ENCODE results near the gene FADS1. TPM values are rescaled to one million over a fixed set of nuclear protein-coding genes. Genes with fewer than 3 reads are reported as not detected.

FADS1 gene
- total RNA-seq: 92.3 and 97.7 TPM in 2 replicates

DNA sequence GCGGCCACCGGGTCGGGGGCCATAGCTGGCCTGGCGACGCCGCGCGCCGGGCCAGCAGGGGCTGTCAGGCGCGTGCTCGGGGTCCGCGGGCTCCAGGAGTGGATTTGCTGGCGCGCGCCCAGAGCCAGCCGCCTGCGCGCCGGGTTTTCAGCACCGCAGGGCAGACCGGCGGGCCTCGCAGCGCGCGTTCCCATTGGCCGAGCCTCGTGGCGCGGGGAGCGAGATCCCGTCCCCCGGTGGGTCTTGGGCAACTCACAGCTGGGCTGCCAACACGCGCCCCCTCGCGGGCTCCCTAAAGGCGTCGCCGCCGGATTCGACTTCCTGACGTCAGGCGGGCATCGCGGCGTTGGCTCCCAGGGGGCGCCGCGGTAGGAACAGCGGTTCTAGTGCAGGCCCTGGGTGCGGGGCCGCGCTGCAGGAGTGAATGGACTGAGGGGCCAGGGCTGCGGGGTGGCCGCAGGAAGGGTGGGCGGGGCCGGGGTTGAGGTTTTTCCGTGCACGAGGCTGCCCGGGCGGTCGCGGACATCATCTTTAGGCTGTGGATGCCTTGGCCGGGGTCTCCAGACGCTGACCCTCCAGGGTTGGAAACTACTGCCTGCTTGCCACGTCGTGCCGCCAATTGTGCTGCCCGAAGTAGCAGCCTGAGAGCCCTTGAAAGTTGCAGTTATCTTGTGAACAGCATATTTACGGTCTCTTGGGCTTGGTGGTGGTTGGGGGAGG, at the start of gene FADS1:
TSS of gene FADS1 (minus strand) at position 268 of the 720 bp plus-strand sequence. CDS start at position 194, 74 bp downstream.
- H3K9me3 Mint-ChIP-seq: no peaks in the 10 kb centered on the region
- H3K27me3 Mint-ChIP-seq (ENCODE audit: insufficient read depth): no peaks in the 10 kb centered on the region

DNA sequence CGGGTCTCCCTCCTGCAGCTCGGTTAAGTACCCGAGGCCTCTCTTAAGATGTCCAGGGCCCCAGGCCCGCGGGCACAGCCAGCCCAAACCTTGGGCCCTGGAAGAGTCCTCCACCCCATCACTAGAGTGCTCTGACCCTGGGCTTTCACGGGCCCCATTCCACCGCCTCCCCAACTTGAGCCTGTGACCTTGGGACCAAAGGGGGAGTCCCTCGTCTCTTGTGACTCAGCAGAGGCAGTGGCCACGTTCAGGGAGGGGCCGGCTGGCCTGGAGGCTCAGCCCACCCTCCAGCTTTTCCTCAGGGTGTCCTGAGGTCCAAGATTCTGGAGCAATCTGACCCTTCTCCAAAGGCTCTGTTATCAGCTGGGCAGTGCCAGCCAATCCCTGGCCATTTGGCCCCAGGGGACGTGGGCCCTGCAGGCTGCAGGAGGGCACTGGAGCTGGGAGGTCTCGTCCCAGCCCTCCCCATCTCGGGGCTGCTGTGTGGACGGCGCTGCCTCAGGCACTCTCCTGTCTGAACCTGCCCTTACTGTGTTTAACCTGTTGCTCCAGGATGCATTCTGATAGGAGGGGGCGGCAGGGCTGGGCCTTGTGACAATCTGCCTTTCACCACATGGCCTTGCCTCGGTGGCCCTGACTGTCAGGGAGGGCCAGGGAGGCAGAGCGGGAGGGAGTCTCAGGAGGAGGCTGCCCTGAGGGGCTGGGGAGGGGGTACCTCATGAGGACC, 49.6 kb upstream of the FADS1 start:
- DNase-seq (ENCODE audit: low spot score): no peak
- Mint-ChIP-seq H3K4me1 (ENCODE audit: low read depth) (peaks cover 5% of the 10 kb centered on the region), H3K4me3 (no peak overlapping the region), H3K27ac (no peak overlapping the region), H3K9me3 (no peaks in the 10 kb centered on the region), H3K27me3 (ENCODE audit: insufficient read depth) (no peaks in the 10 kb centered on the region), H3K36me3 (ENCODE audit: low read depth) (peaks cover 23% of the 10 kb centered on the region)
- intact Hi-C loops (cut with micrococcal nuclease): no loop called here

More for the DNA sequence above, at the start of gene FADS1:
- Mint-ChIP-seq H3K27ac (peak within 1 kb of the TSS; percentile 97), H3K36me3 (ENCODE audit: low read depth) (peaks cover 24% of the 10 kb centered on the region), H3K4me1 (ENCODE audit: low read depth) (peaks cover 22% of the 10 kb centered on the region), H3K4me3 (peak within 1 kb of the TSS; percentile 95)
- DNase-seq (ENCODE audit: low spot score): peak; percentile 83
- intact Hi-C loops (cut with micrococcal nuclease): loop anchor here (1.0 to 5.0 kb wide), 5 partner anchors 10 to 840 kb away; partner anchors contain the start of genes FTH1 and LRRC10B

DNA sequence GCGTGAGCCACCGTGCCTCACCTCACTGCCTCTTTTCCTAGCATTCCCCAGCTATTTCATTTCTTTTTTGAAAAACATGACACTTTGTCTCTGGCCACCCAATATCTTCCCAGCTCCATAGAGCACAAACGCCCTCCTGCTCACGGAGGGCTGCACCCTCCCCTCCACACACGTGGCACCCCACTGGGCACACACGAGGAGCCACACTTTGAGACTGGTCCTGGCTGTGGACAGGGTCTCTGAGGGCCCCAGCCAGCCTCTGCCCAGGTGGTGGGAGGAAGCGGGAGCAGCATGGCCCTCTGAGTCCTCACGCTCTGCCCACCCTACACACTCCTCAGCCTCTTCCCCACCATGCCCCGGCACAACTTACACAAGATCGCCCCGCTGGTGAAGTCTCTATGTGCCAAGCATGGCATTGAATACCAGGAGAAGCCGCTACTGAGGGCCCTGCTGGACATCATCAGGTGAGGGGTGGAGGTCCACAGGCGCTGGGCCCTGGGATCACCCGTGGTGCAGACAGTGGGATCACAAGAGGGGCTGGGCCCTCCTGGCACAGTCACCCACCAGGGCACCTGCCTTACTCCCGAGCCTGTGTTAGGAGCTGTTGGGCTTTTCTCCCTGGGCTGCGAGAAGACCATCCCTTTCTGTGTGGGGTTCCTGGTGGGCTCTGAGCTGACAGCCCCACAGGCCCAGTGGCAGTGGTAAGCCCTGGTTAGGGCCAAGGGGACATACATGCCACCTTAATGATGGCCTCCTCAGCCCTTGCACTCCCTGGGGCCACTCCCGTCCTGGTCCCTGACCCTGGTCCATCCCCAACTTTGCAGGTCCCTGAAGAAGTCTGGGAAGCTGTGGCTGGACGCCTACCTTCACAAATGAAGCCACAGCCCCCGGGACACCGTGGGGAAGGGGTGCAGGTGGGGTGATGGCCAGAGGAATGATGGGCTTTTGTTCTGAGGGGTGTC, 48.3 kb upstream of the FADS1 start:
- H3K4me3 Mint-ChIP-seq: no peak overlapping the region
- no peaks in the 10 kb centered on the region for H3K4me1 Mint-ChIP-seq (ENCODE audit: low read depth)
- intact Hi-C loops (cut with micrococcal nuclease): no loop called here
- H3K27me3 Mint-ChIP-seq (ENCODE audit: insufficient read depth): no peaks in the 10 kb centered on the region
- no peak overlapping the region for H3K27ac Mint-ChIP-seq
- H3K9me3 Mint-ChIP-seq: no peaks in the 10 kb centered on the region
- peaks cover 26% of the 10 kb centered on the region for H3K36me3 Mint-ChIP-seq (ENCODE audit: low read depth)
- DNase-seq (ENCODE audit: low spot score): no peak

DNA sequence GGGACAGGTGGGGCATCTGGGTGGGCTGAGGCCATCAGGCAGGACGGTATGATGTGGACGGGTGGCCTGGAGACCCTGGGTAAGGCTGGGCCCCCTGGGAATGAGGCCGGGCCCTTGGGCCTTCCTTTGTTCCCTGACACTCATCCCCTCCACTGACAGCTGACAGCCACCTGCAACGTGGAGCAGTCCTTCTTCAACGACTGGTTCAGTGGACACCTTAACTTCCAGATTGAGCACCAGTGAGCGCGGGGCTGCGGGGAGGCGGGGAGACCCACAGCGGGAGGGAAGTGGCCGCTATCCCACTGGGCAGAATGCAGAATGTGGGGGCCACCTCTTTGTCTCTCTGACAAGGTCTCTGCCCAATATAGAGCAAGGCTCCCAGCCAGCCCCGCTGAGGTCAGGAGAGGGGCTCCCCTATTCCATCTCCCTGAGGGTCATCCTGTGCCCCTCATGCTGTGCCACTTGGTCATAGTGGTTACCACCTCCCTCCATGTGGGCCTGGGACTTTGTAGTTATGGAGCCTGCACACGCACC, 46.8 kb upstream of the FADS1 start:
- H3K27me3 Mint-ChIP-seq (ENCODE audit: insufficient read depth): no peaks in the 10 kb centered on the region
- H3K36me3 Mint-ChIP-seq (ENCODE audit: low read depth): peaks cover 39% of the 10 kb centered on the region
- H3K4me1 Mint-ChIP-seq (ENCODE audit: low read depth): no peaks in the 10 kb centered on the region
- DNase-seq (ENCODE audit: low spot score): no peak
- no peak overlapping the region for H3K27ac Mint-ChIP-seq
- intact Hi-C loops (cut with micrococcal nuclease): no loop called here
- H3K9me3 Mint-ChIP-seq: no peaks in the 10 kb centered on the region
- no peak overlapping the region for H3K4me3 Mint-ChIP-seq

DNA sequence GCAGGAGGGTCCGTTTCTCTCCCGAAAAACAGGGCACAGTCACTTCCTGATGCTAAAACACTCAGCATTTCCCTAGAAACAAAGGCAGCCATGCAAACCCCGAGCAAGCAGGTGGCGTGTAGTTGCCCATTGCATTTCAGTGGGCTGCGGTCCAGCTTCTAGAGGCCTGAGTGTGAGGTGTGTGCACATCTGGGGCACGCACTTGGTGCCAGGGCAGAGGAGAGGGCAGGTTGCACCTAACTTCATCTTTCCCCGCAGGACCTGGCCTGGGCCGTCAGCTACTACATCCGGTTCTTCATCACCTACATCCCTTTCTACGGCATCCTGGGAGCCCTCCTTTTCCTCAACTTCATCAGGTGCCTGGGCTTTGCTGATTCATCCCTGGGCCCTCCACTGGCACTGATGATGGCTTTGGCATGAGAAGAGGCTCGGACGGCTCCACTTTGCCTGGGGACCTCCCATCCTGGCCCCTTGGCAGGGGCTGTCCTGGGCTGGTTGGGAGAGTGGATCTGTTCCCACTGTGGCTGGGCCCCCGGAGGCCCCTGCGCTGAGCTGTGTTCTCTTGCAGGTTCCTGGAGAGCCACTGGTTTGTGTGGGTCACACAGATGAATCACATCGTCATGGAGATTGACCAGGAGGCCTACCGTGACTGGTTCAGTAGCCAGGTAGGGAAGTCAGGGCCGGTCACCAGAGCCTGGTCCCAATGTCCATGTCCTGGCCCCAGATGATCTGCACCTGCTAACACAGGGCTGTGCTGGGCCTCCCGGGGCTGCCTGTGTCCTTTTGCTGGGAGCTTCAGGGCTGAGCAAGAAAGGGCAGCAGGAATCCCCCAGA, 46.1 kb upstream of the FADS1 start:
- no peak for DNase-seq (ENCODE audit: low spot score)
- H3K36me3 Mint-ChIP-seq (ENCODE audit: low read depth): peaks cover 39% of the 10 kb centered on the region
- no peaks in the 10 kb centered on the region for H3K27me3 Mint-ChIP-seq (ENCODE audit: insufficient read depth)
- intact Hi-C loops (cut with micrococcal nuclease): no loop called here
- H3K4me3 Mint-ChIP-seq: no peak overlapping the region
- no peaks in the 10 kb centered on the region for H3K9me3 Mint-ChIP-seq
- no peak overlapping the region for H3K27ac Mint-ChIP-seq
- no peaks in the 10 kb centered on the region for H3K4me1 Mint-ChIP-seq (ENCODE audit: low read depth)

DNA sequence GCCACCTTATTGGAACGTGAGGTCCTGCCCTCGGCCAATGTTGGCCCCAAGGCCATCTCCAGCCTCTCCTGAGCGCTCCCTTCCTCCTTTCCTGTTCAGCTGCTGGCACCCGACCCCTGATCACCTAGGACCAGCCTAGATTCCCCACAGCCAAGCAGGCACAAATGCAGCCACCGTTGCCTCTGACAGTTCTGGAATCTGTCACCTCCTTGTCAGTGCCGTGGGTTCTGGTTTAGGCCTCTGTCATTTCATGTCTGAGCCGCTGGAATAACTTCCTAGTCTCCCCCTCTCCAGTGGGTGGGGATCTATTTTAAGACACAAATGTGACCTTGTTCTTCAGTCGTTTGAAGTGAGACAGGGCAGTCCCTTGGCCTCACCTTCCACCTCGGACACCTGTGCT, 44.8 kb upstream of the FADS1 start:
- H3K27ac Mint-ChIP-seq: peak overlapping the region; percentile 40
- H3K36me3 Mint-ChIP-seq (ENCODE audit: low read depth): peaks cover 39% of the 10 kb centered on the region
- DNase-seq (ENCODE audit: low spot score): no peak
- H3K4me3 Mint-ChIP-seq: no peak overlapping the region
- H3K9me3 Mint-ChIP-seq: no peaks in the 10 kb centered on the region
- intact Hi-C loops (cut with micrococcal nuclease): no loop called here
- H3K4me1 Mint-ChIP-seq (ENCODE audit: low read depth): no peaks in the 10 kb centered on the region
- no peaks in the 10 kb centered on the region for H3K27me3 Mint-ChIP-seq (ENCODE audit: insufficient read depth)

DNA sequence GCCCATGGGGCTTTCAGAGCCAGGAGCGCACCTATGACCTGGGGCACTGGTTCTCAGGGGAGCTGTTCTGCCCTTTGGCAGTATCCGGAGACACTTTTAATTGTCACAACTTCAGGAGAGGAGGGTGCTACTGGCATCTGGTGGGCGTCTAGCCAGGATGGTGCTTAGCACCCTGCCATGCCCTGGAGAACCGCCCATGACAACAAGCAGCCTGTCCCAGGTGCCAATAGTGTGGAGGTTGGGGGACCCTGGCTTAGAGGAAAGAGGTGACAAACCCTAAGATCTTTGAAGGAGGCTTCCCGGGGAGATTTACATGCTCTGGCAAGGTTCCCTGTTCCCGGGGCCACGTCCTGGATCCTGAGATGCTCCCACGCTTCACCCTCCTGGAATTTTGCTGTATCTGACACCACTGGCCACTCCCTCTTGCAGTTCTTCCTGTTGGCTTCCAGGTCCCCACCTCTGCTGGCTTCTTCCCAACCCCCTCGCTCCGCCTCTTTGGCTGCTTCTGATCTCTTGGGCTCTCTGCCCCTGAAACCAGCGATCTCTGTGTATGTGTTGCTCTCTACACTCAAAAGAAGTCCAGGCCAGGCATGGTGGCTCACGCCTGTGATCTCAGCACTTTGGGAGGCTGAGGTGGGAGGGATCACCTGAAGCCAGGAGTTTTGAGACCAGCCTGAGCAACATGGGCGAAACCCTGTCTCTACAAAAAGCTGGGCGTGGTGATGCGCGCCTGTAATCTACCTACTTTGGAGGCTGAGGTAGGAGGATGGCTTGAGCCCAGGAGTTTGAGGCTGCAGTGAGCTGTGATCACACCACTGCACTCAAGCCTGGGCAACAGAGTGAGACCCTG, 43.5 kb upstream of the FADS1 start:
- H3K4me1 Mint-ChIP-seq (ENCODE audit: low read depth): no peaks in the 10 kb centered on the region
- no peaks in the 10 kb centered on the region for H3K27me3 Mint-ChIP-seq (ENCODE audit: insufficient read depth)
- H3K9me3 Mint-ChIP-seq: no peaks in the 10 kb centered on the region
- H3K36me3 Mint-ChIP-seq (ENCODE audit: low read depth): peaks cover 35% of the 10 kb centered on the region
- H3K4me3 Mint-ChIP-seq: no peak overlapping the region
- no peak overlapping the region for H3K27ac Mint-ChIP-seq
- intact Hi-C loops (cut with micrococcal nuclease): no loop called here
- DNase-seq (ENCODE audit: low spot score): no peak

DNA sequence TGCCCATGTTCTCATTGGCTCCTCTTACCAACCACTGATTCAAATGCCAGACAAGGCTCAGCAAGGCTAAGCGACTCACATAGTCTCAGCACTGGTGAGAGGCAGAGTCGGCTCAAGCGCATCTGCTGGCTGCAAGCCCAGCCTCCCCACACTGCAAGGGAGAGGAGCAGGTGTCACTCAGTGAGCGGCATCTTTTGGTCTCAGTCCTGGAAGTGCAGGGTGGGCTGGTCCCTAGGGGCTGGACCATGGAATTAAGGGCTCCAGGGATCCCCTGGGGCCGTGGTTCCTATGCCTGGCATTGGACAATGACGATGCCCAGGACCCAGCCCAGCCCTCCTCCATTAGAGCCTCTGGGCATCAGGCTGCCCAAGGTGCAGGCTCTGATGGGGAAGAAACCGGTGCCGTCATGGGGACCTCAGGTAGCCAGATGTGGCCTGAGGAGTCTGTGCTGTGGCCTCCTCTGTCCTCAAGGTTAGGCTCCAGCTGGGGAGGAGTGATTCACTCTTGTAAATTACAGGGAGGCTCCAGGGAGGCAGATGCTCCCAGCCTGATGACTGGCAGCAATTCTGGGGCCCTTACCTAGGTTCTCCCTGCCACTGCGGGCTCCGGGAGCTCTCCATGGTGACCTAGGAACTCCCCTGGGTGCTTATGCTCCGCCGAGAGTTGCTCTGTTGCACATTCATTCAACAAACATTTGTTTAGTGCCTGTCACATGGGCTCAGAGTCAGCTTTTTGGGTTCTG, 39.3 kb upstream of the FADS1 start:
- peaks cover 27% of the 10 kb centered on the region for H3K36me3 Mint-ChIP-seq (ENCODE audit: low read depth)
- intact Hi-C loops (cut with micrococcal nuclease): no loop called here
- H3K9me3 Mint-ChIP-seq: no peaks in the 10 kb centered on the region

DNA sequence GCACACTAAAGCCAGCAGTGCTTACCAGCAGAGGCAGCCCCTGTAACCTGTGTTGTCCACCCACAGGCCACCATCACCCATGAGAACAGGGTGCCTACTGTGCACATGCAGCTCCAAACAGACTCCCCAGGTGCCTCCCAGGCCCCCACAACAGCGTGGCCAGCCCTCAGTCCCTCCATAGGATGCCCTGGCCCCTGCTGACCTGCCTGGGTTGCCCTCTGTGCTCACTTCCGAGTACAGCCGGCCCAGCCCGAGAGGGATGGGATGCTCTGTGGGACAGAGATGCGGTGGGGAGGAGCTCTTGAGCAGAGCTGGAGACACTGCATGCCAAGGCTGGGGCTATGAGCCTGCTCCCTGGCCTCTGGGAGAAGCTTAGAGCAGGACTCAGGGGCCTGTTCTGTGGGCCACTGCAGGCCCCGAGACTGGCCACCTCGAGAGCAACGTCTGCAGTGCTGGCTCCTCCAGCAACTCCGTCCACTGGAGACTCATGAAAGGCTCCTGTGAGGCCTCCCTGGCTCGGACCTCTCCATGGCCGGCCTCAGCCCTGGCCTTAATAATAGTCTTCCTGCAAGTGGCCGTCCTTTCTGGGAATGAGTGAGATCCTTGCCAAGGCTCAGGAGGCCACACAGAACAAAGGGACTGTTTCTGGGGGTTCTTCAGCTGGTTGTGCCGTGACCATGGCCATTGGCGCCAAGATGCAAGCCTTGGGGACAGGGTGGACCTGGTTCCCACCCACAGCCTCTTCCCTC, 38.3 kb upstream of the FADS1 start:
- no peaks in the 10 kb centered on the region for H3K4me1 Mint-ChIP-seq (ENCODE audit: low read depth)
- no peaks in the 10 kb centered on the region for H3K27me3 Mint-ChIP-seq (ENCODE audit: insufficient read depth)
- no peaks in the 10 kb centered on the region for H3K9me3 Mint-ChIP-seq
- intact Hi-C loops (cut with micrococcal nuclease): no loop called here
- no peak for DNase-seq (ENCODE audit: low spot score)
- H3K4me3 Mint-ChIP-seq: no peak overlapping the region
- H3K36me3 Mint-ChIP-seq (ENCODE audit: low read depth): peaks cover 31% of the 10 kb centered on the region
- H3K27ac Mint-ChIP-seq: no peak overlapping the region

More for the DNA sequence above, 39.3 kb upstream of the FADS1 start:
- Mint-ChIP-seq H3K4me1 (ENCODE audit: low read depth) (no peaks in the 10 kb centered on the region), H3K27me3 (ENCODE audit: insufficient read depth) (no peaks in the 10 kb centered on the region), H3K27ac (no peak overlapping the region), H3K4me3 (no peak overlapping the region)
- DNase-seq (ENCODE audit: low spot score): no peak

DNA sequence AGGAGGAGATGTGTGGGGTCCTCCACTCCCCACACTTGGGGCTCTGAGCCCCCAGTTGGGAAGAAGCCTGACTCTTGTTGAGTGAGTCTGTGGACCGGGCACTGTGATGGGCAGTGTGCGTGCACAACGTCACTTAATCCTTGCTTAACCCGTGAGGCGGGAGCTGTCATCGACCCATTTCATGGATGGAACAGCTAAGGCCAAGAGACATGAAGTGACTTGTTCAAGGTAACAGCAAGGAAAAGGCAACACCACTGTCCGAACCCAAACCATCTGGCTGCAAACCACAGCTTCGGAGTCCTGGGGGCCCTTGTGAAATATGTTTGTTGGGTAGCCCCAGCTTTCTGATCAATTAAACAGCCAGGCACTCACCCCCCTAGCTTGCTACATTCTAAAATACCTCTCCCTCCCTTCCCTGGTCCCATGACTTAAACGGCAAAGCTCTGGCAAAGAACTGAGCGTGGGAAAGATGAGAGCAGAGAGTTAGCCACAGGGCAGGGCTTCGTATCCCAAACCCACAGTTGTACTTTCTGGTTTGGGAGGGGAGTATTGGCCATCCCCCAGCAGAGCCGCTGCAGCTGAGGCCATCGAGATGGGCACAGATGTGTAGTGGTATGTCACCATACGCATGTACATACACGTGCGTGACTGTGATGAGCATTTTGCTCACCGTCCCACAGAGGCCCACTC, 37.5 kb upstream of the FADS1 start:
- H3K9me3 Mint-ChIP-seq: no peaks in the 10 kb centered on the region
- intact Hi-C loops (cut with micrococcal nuclease): no loop called here
- no peaks in the 10 kb centered on the region for H3K4me1 Mint-ChIP-seq (ENCODE audit: low read depth)
- peaks cover 26% of the 10 kb centered on the region for H3K36me3 Mint-ChIP-seq (ENCODE audit: low read depth)
- no peak overlapping the region for H3K27ac Mint-ChIP-seq
- no peaks in the 10 kb centered on the region for H3K27me3 Mint-ChIP-seq (ENCODE audit: insufficient read depth)
- DNase-seq (ENCODE audit: low spot score): no peak
- H3K4me3 Mint-ChIP-seq: no peak overlapping the region

All from activated T-helper 1 cell treated with anti-CD3 and anti-CD28 coated beads, Interleukin-12 subunit alpha, Interleukin-12 subunit beta, Interleukin-2, Interleukin-4 antibody, amounts not matched to agents 30 ng/mL and 10 ng/mL and 1 ng/mL, durations not matched to agents 14 hours and 24 hours and 36 hours (primary cell).